ENCODE measurements around the gene MTG1.

GRCh38 chr10:133346413-133346812 is 47.5 kb upstream of the MTG1 start:
- TF ChIP-seq ZNF8 (CRISPR knock-in tag; IDR thresholded peaks at IDR 0.05): no peak
- TF ChIP-seq ZC3H10 (CRISPR knock-in tag; IDR thresholded peaks at IDR 0.05): no peak
- TF ChIP-seq TSHZ2 (CRISPR knock-in tag; IDR thresholded peaks at IDR 0.05): no peak

Data from SK-N-SH treated with all-trans-retinoic acid at 6 μM for 48 hours (cell line).